Ovary (tissue), 9 donors: Measurements from ENCODE around the gene BOK. TPM values are rescaled to one million over a fixed set of nuclear protein-coding genes. Genes with fewer than 3 reads are reported as not detected.
"Not testable (repeated sequence)": the region's sequence is repeated elsewhere in the genome, so short reads cannot be mapped to it uniquely, and the experiment has no call there.

ENCODE experiments used
- DNase-seq, 5 donors: peaks; one replicate each; pipeline ENCODE4 v3.0.0-alpha.2; 2019 to 2020
- H3K27ac ChIP-seq, 2 donors: fragments of 200-600 bp; one replicate each; pipeline versions ENCODE4 v1.5.1 to v1.8.0; 2019 to 2022
- H3K27me3 ChIP-seq: fragments of 200-600 bp; one replicate; pipeline ENCODE4 v1.8.0; 2022
- H3K36me3 ChIP-seq: fragments of 200-600 bp; sonication (generic); one replicate; pipeline ENCODE4 v1.5.1; 2019
- H3K4me1 ChIP-seq: one replicate; pipeline ENCODE4 v1.8.1; 2013; ENCODE audit warnings: mild to moderate bottlenecking, moderate library complexity; ENCODE audit not compliant: insufficient read depth
- H3K4me3 ChIP-seq: fragments of 200-600 bp; sonication (generic); one replicate; pipeline ENCODE4 v1.5.1; 2017
- H3K9me3 ChIP-seq, 2 donors: fragments of 200-600 bp in 1 of 2; sonication (generic) in 1 of 2; one replicate each; pipeline versions ENCODE4 v1.5.1 to v1.8.1; 2013 to 2019; ENCODE audit warnings: mild to moderate bottlenecking in 1 of 2, moderate library complexity in 1 of 2
- EP300 ChIP-seq: sonication (generic); formaldehyde crosslinking; IDR thresholded peaks from one replicate; pipeline ENCODE4 v1.6.1; 2017; ENCODE audit warnings: antibody characterized with exemption
- POLR2A ChIP-seq: fragments of 450-650 bp; IDR thresholded peaks from one replicate; pipeline ENCODE4 v1.6.1; 2017; ENCODE audit warnings: antibody characterized with exemption, mild to moderate bottlenecking, moderate library complexity
- WGBS, 3 donors: extraction: QIAGEN DNeasy Blood & Tissue Kit in 1 of 3; methylation state at CpG; one replicate each; pipeline versions ENCODE4 v1.1.5 to v1.1.7; 2013 to 2017; 5-methylcytosine and 5-hydroxymethylcytosine counted together
- intact Hi-C, 4 donors: fragments of 100-400 bp; cut with DNase I; formaldehyde crosslinking; loops; one replicate each; pipeline versions ENCODE4 v1.11.0 to v1.15.1; 2022 to 2023
- polyA plus RNA-seq, 2 donors: library from polyadenylated mRNA; stranded (reverse); fragments of 200-250 nt in 1 of 2; fragments of 350-450 nt in 1 of 2; fragmentation: Illumina TruSeq in 1 of 2; extraction: RNeasy Lipid Tissue Mini Kit (QIAGEN cat#74804) in 1 of 2; gene quantifications; one replicate each; pipeline ENCODE4 v1.2.3, GENCODE V29; 2013 to 2014
- total RNA-seq, 7 donors: library from RNA; depleted of rRNA in 2 of 7; stranded (reverse); fragments of >200 nt in 2 of 7; fragmentation: NEBNext Ultra II Directional in 3 of 7; extraction: Animal tissue kit (Norgen Biotek cat#: 25700) in 3 of 7; gene quantifications; one replicate each; pipeline versions ENCODE4 v1.1.0 to v1.2.4, GENCODE V29; 2016 to 2023
- TF ChIP-seq, protein P1 (sequence below), 3 donors: fragments of 450-650 bp in 2 of 3; fragments of 200-600 bp in 1 of 3; IDR thresholded peaks; one replicate each; pipeline versions ENCODE4 v1.5.1 to v1.8.0; 2016 to 2022; ENCODE audit warnings: antibody characterized with exemption in 3 of 3, mild to moderate bottlenecking in 1 of 3
- donor health status: DM: no; HTN: no; CAD: no; lungs with moderate emphysema.
- donor health status: DM: no; HTN: no; CAD: no.
- donor health status: Bipolar disorder and iron deficiency.
- donor health status: DM: yes; HTN: yes; CAD: no.
- donor health status: DM: no; HTN: no; CAD: no.
- donor health status: DM: yes; HTN: yes; CAD: no.

BOK gene
- total and polyA plus RNA-seq, 9 donors = 4.8 to 20.6 (median 13.5) TPM

DNA sequence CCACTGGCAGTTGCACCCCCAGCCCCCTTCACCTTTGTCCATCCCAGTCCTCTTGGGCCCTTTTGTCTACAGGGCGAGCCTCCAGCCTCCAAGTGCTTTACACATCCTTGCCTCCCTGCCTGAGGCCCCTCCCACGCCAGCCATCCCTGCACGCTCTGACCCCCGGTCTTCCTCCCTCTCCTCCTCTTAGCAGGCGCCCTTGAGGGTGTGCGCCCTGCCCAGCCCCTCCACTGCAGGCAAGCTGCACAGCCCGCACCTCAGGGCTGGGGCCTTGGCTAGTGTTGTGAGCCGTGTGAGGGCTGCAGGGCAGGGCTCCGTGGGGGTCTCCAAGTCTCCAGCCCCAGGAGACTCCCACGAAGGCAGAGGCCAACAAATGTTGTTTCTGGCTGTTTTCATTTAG is 6.9 kb downstream of the BOK start:
- H3K27me3 ChIP-seq = no peaks in the 10 kb centered on the region
- WGBS, 3 donors = 29 to 37% (median 30%) methylated on average over 10 of the region's 10 CpGs
- H3K4me3 ChIP-seq = no peak overlapping the region
- TF ChIP-seq, protein P1, sequence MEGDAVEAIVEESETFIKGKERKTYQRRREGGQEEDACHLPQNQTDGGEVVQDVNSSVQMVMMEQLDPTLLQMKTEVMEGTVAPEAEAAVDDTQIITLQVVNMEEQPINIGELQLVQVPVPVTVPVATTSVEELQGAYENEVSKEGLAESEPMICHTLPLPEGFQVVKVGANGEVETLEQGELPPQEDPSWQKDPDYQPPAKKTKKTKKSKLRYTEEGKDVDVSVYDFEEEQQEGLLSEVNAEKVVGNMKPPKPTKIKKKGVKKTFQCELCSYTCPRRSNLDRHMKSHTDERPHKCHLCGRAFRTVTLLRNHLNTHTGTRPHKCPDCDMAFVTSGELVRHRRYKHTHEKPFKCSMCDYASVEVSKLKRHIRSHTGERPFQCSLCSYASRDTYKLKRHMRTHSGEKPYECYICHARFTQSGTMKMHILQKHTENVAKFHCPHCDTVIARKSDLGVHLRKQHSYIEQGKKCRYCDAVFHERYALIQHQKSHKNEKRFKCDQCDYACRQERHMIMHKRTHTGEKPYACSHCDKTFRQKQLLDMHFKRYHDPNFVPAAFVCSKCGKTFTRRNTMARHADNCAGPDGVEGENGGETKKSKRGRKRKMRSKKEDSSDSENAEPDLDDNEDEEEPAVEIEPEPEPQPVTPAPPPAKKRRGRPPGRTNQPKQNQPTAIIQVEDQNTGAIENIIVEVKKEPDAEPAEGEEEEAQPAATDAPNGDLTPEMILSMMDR (IDR thresholded peaks at IDR 0.05) = no peak
- no peak overlapping the region for H3K27ac ChIP-seq
- peaks cover 9% of the 10 kb centered on the region for H3K4me1 ChIP-seq
- intact Hi-C loops = no loop called here
- peak in 2 of 5 donors; percentile 44 to 64 for DNase-seq
- H3K36me3 ChIP-seq = no peaks in the 10 kb centered on the region
- no peaks in the 10 kb centered on the region for H3K9me3 ChIP-seq

DNA sequence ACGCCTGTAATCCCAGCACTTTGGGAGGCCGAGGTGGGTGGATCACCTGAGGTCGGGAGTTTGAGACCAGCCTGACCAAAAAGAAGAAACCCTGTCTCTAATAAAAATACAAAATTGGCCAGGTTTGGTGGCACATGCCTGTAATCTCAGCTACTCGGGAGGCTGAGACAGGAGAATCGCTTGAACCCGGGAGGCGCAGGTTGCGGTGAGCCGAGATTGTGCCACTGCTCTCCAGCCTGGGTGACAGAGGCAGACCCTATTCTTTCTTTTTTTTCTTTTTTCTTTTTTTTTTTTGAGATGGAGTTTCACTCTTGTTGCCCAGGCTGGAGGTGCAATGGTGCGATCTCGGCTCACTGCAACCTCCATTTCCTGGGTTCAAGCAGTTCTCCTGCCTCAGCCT is 7.5 kb downstream of the BOK start:
- 95 to 97% (median 96%) methylated on average over 11 of the region's 11 CpGs for WGBS, 3 donors
- H3K9me3 ChIP-seq, H3K4me3 ChIP-seq, H3K27ac ChIP-seq, H3K36me3 ChIP-seq, H3K27me3 ChIP-seq, intact Hi-C loops, H3K4me1 ChIP-seq: not testable (repeated sequence)
- peak in 1 of 5 donors; percentile 22 for DNase-seq

DNA sequence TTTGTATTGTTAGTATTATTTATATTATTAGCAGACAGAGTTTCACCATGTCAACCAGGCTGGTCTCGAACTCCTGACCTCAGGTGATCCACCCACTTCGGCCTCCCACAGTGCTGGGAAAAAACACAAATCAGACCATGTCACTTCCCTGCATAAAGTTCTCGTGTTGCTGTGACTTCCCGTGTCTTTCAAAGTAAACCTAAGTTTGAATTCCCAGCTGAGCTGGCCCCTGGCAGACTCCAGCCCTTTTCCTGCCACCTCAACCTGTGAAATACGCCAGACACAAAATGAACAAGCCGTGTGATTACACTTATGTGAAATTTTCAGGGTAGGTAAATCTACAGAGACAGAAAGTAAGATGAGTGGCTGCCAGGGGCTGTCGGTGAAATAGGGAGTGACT is 7.9 kb downstream of the BOK start:
- no peak for DNase-seq
- intact Hi-C loops = no loop called here
- Histone ChIP-seq H3K36me3 (no peaks in the 10 kb centered on the region), H3K27ac (no peak overlapping the region), H3K4me3 (no peak overlapping the region), H3K27me3 (no peaks in the 10 kb centered on the region), H3K9me3 (no peaks in the 10 kb centered on the region), H3K4me1 (peaks cover 7% of the 10 kb centered on the region)
- WGBS, 3 donors = 79 to 91% (median 88%) methylated on average over 7 of the region's 7 CpGs
- TF ChIP-seq, protein P1 (IDR thresholded peaks at IDR 0.05) = no peak
- TF ChIP-seq EP300 (no peak), POLR2A (no peak)

DNA sequence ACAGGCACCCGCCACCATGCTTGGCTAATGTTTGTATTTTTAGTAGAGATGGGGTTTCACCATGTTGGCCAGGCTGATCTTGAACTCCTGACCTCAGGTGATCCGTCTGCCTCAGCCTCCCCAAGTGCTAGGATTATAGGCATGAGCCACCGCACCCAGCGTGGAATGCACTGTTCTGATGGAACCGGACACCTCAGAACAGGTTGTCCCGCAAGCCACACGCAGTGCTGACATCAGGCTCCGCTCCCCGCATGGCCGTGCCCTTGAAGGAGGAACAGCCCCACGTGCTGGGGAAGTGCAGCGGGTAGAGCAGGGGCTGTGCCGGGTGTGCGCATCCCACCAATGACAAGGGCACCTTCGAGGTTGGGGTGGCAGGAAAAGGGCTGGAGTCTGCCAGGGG is 8.7 kb downstream of the BOK start:
- H3K27ac ChIP-seq, H3K4me1 ChIP-seq, H3K4me3 ChIP-seq, intact Hi-C loops, H3K27me3 ChIP-seq, H3K9me3 ChIP-seq, H3K36me3 ChIP-seq: not testable (repeated sequence)
- WGBS, 3 donors = 92% methylated on average over 13 to 15 of the region's 15 CpGs
- DNase-seq = peak in 1 of 5 donors; percentile 31

DNA sequence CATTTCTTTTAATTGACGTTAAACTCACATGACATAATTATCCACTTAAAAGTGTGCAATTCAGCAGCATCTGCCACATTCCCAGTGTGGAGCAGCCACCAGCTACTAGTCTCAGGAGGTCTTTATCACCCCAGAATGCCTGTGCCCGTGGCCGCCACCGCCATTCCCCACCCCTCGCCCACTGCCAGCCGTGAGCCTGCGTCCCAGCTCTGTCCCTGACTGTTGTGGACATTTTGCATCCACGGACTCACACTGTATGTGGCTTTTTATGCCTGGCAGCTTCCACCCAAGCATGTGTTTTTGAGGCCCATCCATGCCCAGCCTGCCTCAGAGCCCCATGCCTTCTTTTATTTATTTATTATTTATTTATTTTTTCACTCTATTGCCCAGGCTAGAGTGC is 9.2 kb downstream of the BOK start:
- H3K9me3 ChIP-seq = no peaks in the 10 kb centered on the region
- WGBS, 3 donors = 95 to 98% (median 97%) methylated on average over 8 of the region's 8 CpGs
- H3K27me3 ChIP-seq = no peaks in the 10 kb centered on the region
- no peak overlapping the region for H3K27ac ChIP-seq
- H3K4me1 ChIP-seq = peaks cover 1% of the 10 kb centered on the region
- H3K36me3 ChIP-seq = no peaks in the 10 kb centered on the region
- no peak overlapping the region for H3K4me3 ChIP-seq
- intact Hi-C loops = no loop called here
- no peak for TF ChIP-seq POLR2A
- TF ChIP-seq EP300 = no peak
- TF ChIP-seq, protein P1 (IDR thresholded peaks at IDR 0.05) = no peak
- DNase-seq = peak in 1 of 5 donors; percentile 25

DNA sequence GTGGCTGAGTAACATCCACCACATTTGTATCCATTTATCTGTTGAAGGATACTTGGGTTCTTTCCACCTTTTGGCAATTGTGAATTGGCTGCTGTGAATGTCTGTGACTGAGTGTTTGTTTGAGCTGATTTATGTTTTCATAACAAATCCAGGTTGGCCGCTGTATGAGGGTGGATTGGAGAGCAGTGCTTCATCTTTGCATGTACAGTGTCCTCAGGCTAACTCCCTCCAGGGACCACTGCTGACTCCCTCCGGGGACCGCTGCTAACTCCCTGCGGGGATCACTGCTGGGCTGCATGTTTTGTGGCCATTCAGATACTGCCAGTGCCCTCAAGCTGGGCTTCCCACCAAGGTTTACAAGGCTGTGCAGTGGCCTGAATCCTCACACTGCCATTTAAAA is 10.2 kb downstream of the BOK start:
- H3K27ac ChIP-seq = no peak overlapping the region
- intact Hi-C loops = no loop called here
- DNase-seq = no peak
- 71 to 83% (median 81%) methylated on average over 4 of the region's 4 CpGs for WGBS, 3 donors
- peaks cover 1% of the 10 kb centered on the region for H3K4me1 ChIP-seq
- no peaks in the 10 kb centered on the region for H3K27me3 ChIP-seq
- no peak for TF ChIP-seq POLR2A
- TF ChIP-seq EP300 = no peak
- TF ChIP-seq, protein P1 (IDR thresholded peaks at IDR 0.05) = no peak
- no peaks in the 10 kb centered on the region for H3K36me3 ChIP-seq
- H3K4me3 ChIP-seq = no peak overlapping the region
- no peaks in the 10 kb centered on the region for H3K9me3 ChIP-seq
